Stimulated activated CD8-positive, alpha-beta memory T cell treated with anti-CD3 and anti-CD28 coated beads, Interleukin-15, amount 100 ng/mL, for 1 hour (primary cell): ENCODE measurements around the gene TUBGCP6.
"Not testable (repeated sequence)": the region's sequence is repeated elsewhere in the genome, so short reads cannot be mapped to it uniquely, and the experiment has no call there.

Experiments used
- DNase-seq: peaks from one replicate; pipeline ENCODE4 v3.0.0-alpha.2; 2020; ENCODE audit warnings: low read depth

Gene TUBGCP6

DNA sequence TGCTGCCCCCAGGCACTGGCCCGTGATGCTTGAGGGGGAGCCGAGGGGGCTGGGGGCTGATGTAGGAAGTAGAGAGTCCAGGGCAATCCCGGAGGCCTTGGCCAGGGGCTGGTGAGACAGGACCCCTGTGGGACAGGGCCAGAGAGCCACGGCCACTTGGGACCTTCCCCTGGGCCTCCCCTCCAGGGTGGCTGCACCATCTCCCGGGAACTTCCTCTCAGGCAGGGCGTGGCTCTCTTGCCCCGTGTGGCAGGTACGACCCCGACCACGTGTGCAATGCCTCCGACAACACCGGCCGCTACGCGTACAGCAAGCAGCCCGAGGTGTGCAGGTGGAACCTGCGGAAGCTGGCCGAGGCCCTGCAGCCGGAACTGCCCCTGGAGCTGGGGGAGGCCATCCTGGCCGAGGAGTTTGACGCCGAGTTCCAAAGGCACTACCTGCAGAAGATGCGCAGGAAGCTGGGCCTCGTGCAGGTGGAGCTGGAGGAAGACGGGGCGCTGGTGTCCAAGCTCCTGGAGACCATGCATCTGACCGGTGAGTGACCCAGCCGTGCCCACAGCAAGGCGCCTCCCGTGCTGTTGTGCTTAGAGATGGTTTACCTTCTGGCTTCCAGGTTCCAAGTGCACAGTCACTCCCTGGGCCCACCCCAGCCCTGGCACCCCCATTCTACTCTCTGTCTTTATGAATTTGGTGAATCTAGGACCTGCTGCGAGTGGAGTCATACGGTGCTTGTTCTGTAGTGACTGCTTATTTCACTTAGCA, 34.3 kb downstream of the TUBGCP6 start:
- no peak for DNase-seq

GRCh38 chr22:50209893-50210292, 34.9 kb downstream of the TUBGCP6 start:
- DNase-seq: peak; percentile 33

- DNase-seq: no peak
These were observed 35.6 kb downstream of the TUBGCP6 start for GRCh38 chr22:50208939-50209892.

DNA sequence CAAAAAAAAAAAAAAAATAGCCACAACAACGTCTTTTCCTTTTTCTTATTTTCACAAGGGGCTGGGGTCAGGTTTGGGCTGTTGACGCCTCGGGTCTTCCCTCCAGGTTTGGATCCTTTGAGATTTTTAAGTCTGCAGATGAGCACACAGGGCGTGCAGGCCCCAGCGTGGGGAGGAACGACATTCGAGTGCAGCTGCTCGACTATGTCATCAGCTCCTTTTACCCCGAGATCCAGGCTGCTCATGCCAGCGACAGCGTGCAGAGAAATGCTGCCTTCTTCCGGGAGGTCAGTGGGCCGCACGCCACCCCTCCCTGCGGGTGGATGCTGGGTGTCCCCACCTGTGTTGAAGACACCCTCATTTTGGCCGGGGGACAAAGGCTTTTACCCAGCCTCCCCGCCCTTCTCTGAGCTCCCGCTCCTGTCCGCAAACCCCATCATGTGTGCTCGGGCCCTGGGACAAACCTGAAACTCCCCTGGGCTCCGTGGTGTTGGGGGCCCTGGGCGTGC, 36.3 kb downstream of the TUBGCP6 start:
- DNase-seq: no peak

GRCh38 chr22:50207383-50208140, 37.3 kb downstream of the TUBGCP6 start:
- no peak for DNase-seq

DNA sequence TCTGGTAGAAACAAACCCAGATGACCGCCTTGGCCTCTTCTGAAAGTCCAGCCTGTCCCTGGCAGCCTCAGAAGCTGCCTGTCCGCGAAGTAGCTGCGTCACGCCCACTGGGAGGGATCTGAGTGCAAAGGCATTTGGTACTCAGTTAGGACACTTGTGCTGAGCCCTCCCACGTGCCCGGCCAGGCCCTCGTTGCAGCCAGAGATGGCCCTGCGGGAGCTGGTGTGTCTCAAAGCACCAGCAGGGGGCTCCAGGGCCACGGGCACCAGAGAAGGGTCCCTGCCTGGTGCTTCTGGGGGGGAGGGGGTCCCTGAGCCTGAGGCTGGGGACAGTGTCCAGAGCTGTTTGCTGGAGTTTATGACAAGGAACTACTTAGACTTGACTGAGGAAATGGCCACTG, 38.2 kb downstream of the TUBGCP6 start:
- DNase-seq: no peak

GRCh38 chr22:50205781-50206569, 38.8 kb downstream of the TUBGCP6 start:
- DNase-seq: no peak

DNA sequence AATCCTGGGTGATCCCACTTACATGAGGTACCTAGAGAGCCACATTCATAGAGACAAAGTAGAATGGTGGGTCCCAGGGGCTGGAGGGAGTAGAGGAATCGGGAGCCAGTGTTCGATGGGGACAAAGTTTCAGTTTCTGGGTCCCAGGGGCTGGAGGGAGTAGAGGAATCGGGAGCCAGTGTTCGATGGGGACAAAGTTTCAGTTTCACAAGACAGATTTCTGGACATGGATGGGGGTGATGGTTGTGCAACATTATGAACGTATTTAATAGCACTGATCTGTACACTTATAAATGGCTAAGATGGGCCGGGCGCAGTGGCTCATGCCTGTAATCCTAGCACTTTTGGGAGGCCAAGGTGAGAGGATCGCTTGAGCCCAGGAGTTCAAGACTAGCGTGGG, 39.8 kb downstream of the TUBGCP6 start:
- not testable (repeated sequence) for DNase-seq

GRCh38 chr22:50204571-50204970, 40.3 kb downstream of the TUBGCP6 start:
- no peak for DNase-seq

- DNase-seq: no peak
These were observed 41.5 kb downstream of the TUBGCP6 start for GRCh38 chr22:50203288-50203687.

GRCh38 chr22:50202130-50202666, 42.6 kb downstream of the TUBGCP6 start:
- DNase-seq: no peak

DNA sequence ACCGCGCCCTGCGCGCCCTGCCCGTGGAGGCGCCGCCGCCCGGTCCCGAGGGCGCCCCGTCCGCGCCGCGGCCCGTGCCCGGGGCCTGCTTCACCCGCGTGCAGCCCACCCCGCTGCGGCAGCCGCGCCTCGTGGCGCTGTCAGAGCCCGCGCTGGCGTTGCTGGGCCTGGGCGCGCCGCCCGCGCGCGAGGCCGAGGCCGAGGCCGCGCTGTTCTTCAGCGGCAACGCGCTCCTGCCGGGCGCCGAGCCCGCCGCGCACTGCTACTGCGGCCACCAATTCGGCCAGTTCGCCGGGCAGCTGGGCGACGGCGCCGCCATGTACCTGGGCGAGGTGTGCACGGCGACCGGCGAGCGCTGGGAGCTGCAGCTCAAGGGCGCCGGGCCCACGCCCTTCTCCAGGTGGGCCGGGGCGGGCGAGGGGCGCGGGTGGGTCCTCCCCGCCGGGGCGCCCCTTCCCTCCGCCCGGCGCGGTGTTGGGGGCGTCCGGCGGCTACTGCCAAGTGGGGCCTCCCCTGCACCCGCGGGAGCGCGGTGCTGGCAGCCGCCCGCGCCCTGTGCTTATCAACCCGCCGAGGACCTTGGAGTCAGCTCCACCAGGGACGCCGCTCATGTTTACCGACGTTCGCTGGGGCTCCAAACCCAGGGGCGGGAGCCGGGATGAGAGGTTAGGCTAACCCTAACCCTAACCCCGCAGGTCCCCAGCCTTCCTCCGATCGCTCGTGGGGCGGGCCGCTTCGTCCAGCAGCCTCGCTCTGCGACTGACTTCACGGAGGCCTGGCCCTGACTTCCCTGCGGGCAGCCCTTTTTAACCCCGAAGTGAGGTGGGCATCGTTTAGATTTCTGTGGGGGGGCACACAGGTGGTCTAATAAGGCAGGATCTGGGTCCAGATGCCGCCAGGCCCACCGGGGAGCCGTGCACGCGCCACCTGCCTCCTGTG, 43.4 kb downstream of the TUBGCP6 start:
- DNase-seq: no peak

DNA sequence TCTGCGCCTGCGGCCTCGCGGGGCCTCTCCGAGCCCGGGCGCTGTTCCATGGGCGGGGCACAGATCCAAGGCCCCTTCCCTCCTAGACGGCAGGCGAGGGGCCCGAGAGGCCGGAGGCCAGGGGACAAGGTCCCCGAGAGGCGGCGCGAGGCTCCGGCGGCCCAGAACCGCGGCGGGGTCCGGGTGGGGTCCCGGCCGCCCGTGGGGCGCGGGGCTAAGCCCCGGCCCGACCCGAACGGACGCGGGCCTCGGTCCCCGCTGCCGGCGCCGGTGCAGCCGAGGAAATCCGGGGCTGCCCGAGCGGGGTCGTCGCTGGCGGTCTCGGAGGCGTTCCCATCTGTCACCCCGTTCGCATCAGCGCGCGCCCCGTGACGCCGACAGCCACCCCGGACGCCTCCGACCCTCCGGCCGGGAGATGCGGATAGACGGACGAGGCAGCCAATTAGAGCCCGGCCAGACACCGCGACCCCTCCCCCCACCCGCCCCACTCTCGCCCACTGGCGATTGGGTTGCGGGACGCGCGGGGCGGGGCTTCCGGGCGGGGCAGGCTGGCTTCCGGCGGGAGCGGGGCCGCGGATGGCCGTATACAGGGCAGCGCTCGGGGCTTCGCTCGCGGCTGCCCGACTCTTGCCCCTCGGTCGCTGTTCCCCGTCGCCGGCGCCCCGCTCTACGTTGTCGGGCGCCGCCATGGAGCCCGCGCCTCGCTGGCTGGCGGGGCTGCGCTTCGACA, 44.2 kb downstream of the TUBGCP6 start, which contains the start of gene SELENOO:
Gene SELENOO (plus strand): TSS at position 551 of the 730 bp plus-strand sequence. CDS start 26 bp downstream, at position 577.
- DNase-seq: peak; percentile 75

DNA sequence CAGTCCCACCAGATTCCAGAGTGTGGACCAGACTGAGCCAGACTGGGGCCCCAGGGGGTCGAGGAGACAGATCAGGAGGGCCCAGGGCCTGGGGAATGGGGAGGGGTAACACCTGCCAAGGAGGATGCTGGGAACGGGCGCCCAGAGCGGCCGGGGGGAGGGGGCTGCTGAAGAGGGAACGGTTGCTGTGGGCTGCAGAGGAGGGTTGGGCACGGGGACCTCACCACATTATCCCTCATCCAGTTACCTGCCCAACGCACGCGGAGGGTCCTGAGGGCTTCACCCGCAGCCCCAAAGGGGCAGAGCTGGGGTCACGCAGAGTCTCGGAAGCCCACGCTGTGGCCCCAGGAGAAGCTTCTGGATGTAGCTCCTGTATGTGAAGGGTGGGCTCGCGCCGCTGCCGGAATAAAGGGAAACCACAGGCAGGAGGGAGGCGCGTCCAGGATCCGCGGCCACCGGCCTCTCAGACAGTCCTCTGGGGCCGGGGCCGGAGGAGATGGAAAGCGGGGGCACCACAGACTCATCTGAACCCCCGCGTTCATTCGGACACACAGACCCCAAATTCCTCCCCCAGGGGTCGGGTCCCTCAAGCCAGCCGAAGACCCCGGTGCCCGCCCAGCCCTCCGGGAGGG, 44.9 kb downstream of the TUBGCP6 start:
- no peak for DNase-seq

DNA sequence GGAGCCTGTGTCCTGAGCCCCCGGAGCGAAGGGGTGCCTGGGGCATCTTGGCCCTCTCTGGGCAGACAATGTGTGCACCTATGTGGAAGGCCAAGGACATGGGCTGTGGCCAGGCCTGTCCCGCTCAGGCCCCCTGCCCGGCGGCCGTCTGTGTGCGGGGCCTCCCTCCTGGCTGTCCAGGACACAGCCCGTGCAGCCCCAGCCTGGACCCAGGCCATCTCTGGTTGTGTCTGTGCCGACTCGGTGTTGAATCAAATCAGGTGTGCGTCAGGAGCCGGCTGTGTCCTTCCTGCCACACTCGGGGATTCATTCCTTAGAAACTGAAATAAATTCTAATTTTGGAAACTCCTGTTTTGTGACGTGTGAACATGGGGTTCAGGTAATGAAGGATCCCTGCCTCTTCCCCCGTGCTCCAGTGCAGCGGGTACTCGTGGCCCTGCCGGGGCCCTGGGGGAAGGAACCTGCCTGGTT, 45.5 kb downstream of the TUBGCP6 start:
- DNase-seq: no peak

DNA sequence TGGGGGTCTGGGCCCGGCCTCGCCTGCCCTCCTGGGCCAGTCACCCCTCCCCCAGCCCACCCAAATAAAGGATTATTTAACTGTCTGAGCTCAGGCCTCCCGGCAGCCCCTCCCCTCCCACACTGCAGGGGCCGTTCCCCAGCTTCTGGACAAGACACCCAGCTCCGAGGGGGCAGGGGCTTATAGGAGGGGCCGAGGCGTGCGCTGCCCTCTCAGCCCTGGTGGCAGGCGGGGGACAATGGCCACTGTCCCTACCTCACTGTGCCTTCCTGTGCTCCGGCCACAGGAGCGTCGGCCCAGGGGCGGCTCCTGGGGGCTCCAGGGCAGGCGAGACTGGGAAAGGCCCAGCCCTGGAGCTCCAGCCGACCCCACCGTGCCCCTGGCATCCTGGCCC, 46.2 kb downstream of the TUBGCP6 start:
- no peak for DNase-seq

GRCh38 chr22:50197856-50198623, 46.8 kb downstream of the TUBGCP6 start:
- DNase-seq: no peak
